ENCODE measurements around the gene DNASE1L2. TPM values are rescaled to one million over a fixed set of nuclear protein-coding genes. Genes with fewer than 3 reads are reported as not detected.

DNASE1L2 gene, protein sequence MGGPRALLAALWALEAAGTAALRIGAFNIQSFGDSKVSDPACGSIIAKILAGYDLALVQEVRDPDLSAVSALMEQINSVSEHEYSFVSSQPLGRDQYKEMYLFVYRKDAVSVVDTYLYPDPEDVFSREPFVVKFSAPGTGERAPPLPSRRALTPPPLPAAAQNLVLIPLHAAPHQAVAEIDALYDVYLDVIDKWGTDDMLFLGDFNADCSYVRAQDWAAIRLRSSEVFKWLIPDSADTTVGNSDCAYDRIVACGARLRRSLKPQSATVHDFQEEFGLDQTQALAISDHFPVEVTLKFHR
- polyA plus RNA-seq, result not detected

DNA sequence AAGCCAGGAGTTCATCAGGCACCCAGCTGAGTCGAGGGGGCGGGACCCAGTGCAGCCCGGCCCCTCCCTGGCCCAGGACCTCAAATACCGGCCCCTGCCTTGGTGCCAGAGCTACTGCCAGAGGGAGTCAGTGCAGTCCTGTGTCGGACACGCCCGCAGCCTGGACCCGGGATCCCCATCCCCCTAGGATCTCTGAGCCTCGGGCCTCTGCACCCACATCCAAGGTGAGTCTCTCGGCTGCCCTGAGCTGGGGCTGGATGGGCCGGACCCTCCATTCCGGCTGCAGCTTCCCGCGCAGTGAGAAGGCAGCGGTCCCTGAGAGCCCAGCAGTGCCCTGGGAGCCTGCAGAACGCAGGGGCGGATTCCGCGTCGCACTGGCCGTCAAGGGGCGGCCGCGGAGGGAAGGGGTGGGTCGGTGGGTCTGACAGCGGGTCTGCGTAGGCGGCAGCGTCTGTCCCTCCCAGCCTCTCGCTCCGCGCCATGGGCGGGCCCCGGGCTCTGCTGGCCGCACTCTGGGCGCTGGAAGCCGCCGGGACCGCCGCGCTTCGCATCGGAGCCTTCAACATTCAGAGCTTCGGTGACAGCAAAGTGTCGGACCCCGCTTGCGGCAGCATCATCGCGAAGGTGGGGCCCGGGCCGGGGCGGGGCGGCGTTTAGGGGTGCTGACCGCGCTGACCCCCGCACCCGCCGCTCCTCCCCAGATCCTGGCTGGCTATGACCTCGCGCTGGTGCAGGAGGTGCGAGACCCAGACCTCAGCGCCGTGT, at the start of gene DNASE1L2:
TSS of gene DNASE1L2 (plus strand) at position 108 of the 765 bp plus-strand sequence. CDS start at position 481, 373 bp downstream.
- peaks cover 0 to 2% (median 0%) of the 10 kb centered on the region in 6 donors for H3K9me3 Mint-ChIP-seq
- DNase-seq, result no peak
- peaks cover 2 to 3% (median 2%) of the 10 kb centered on the region in 3 donors for H3K27me3 Mint-ChIP-seq (ENCODE audit: low read depth in 3 of 3)
- peaks cover 0 to 2% of the 10 kb centered on the region in 2 donors for H3K4me1 Mint-ChIP-seq
- peaks cover 0 to 4% (median 3%) of the 10 kb centered on the region in 3 donors for H3K36me3 Mint-ChIP-seq
- H3K4me3 Mint-ChIP-seq, result no peak within 1 kb of the TSS
- H3K27ac Mint-ChIP-seq, result no peak within 1 kb of the TSS

- H3K36me3 Mint-ChIP-seq, result no peaks in the 10 kb centered on the region
- no peak overlapping the region for H3K27ac Mint-ChIP-seq
- DNase-seq, result no peak
- no peaks in the 10 kb centered on the region for H3K9me3 Mint-ChIP-seq
- H3K27me3 Mint-ChIP-seq (ENCODE audit: low read depth in 3 of 3), result peaks cover 0 to 1% (median 0%) of the 10 kb centered on the region in 3 donors
- H3K4me1 Mint-ChIP-seq, result peaks cover 0 to 4% of the 10 kb centered on the region in 2 donors
- no peak overlapping the region for H3K4me3 Mint-ChIP-seq
These were observed 49.7 kb upstream of the DNASE1L2 start for GRCh38 chr16:2186505-2186904.

- H3K27me3 Mint-ChIP-seq (ENCODE audit: low read depth in 3 of 3), result peaks cover 0 to 1% (median 0%) of the 10 kb centered on the region in 3 donors
- DNase-seq, result no peak
- H3K36me3 Mint-ChIP-seq, result no peaks in the 10 kb centered on the region
- peaks cover 0 to 1% of the 10 kb centered on the region in 2 donors for H3K4me1 Mint-ChIP-seq
- H3K9me3 Mint-ChIP-seq, result no peaks in the 10 kb centered on the region
- H3K27ac Mint-ChIP-seq, result no peak overlapping the region
- H3K4me3 Mint-ChIP-seq, result no peak overlapping the region
These were observed 49.0 kb upstream of the DNASE1L2 start for GRCh38 chr16:2187212-2187611.

- H3K4me1 Mint-ChIP-seq, result no peaks in the 10 kb centered on the region
- H3K9me3 Mint-ChIP-seq, result no peaks in the 10 kb centered on the region
- H3K4me3 Mint-ChIP-seq, result no peak overlapping the region
- H3K27me3 Mint-ChIP-seq (ENCODE audit: low read depth in 3 of 3), result peaks cover 0 to 2% (median 2%) of the 10 kb centered on the region in 3 donors
- no peak overlapping the region for H3K27ac Mint-ChIP-seq
- no peak for DNase-seq
- H3K36me3 Mint-ChIP-seq, result no peaks in the 10 kb centered on the region
These were observed 47.8 kb upstream of the DNASE1L2 start for GRCh38 chr16:2188395-2188794.

GRCh38 chr16:2189252-2189893, 46.9 kb upstream of the DNASE1L2 start:
- Mint-ChIP-seq H3K27me3 (ENCODE audit: low read depth in 3 of 3) (peaks cover 0 to 5% (median 2%) of the 10 kb centered on the region in 3 donors), H3K36me3 (no peaks in the 10 kb centered on the region), H3K4me3 (no peak overlapping the region), H3K27ac (no peak overlapping the region), H3K4me1 (no peaks in the 10 kb centered on the region), H3K9me3 (no peaks in the 10 kb centered on the region)
- no peak for DNase-seq

DNA sequence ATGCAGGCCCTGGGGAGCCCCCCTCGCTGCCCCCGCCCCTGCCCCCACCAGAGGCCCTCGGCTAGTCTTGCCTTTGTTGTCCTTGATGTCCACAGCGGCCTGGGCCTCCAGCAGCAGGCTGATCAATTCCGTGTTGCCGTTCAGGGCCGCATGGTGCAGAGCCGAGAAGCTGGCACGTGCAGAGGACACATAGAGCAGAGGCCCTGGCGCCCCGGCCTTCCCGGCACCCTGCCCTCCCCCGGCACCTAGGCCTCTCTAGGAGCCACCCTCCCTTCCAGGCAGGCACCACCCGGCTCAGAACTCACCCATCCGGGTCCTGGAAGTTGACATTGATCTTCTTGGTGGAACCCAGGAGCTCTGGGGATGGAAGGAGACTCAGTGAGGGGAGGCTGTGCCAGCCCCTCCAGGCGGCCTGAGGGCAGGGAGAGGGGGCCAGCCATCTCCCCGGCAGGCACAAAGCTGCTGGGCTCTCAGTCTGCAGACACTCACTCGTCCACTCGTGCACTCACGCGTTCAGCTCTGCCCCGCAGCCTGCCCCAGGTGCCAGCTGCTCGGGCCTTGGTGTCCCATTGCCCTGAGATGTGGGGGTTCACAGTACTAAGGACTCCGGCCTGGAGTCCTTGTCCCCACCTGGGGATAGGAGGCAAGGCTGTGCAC, 46.1 kb upstream of the DNASE1L2 start:
- H3K4me1 Mint-ChIP-seq, result peaks cover 0 to 2% of the 10 kb centered on the region in 2 donors
- no peak for DNase-seq
- no peaks in the 10 kb centered on the region for H3K36me3 Mint-ChIP-seq
- no peak overlapping the region for H3K27ac Mint-ChIP-seq
- no peak overlapping the region for H3K4me3 Mint-ChIP-seq
- peaks cover 0 to 5% (median 5%) of the 10 kb centered on the region in 3 donors for H3K27me3 Mint-ChIP-seq (ENCODE audit: low read depth in 3 of 3)
- no peaks in the 10 kb centered on the region for H3K9me3 Mint-ChIP-seq

GRCh38 chr16:2190659-2191445, 45.4 kb upstream of the DNASE1L2 start:
- Mint-ChIP-seq H3K4me1 (peaks cover 0 to 2% of the 10 kb centered on the region in 2 donors), H3K4me3 (no peak overlapping the region)

GRCh38 chr16:2191446-2191706, 44.9 kb upstream of the DNASE1L2 start:
- no peak for DNase-seq
- Mint-ChIP-seq H3K9me3 (no peaks in the 10 kb centered on the region), H3K4me1 (peaks cover 0 to 2% of the 10 kb centered on the region in 2 donors), H3K27me3 (ENCODE audit: low read depth in 3 of 3) (peaks cover 0 to 5% (median 5%) of the 10 kb centered on the region in 3 donors), H3K4me3 (no peak overlapping the region), H3K27ac (no peak overlapping the region), H3K36me3 (no peaks in the 10 kb centered on the region)

More at GRCh38 chr16:2190659-2191445, 45.4 kb upstream of the DNASE1L2 start:
- H3K9me3 Mint-ChIP-seq, result no peaks in the 10 kb centered on the region
- no peaks in the 10 kb centered on the region for H3K36me3 Mint-ChIP-seq
- peaks cover 0 to 5% (median 5%) of the 10 kb centered on the region in 3 donors for H3K27me3 Mint-ChIP-seq (ENCODE audit: low read depth in 3 of 3)
- no peak for DNase-seq
- no peak overlapping the region for H3K27ac Mint-ChIP-seq

DNA sequence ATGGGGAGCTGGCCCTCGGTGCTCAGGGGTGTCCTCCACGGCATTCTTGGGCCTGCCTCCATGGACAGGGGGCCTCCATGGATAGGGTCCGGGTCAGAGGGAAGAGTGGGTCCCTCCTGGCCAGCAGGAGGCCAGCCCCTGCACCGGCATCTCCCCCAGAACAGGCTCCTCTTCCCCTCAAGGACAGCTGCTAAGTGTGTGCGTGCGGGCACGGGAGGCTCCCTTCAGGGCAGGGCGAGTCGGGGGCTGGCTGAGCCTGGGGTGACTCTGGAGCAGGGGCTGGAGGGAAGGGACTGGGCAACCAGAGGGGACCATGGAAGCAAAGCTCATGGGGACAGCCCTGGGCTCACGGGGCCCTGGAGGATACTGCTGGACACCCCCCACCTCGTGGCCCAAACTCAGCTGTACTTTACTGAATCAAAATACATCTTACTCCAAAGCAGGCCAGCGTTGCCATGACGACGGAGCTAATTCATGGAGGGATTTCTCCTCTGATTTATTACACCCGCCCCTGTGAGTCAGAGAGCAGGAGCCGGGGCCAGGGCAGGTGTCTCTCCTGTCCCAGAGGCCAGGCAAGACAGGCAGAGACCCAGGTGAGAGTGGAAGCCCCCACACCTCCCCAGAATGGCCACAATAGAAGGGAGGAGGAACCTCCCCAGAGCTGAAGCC, 41.9 kb upstream of the DNASE1L2 start:
- Mint-ChIP-seq H3K36me3 (no peaks in the 10 kb centered on the region), H3K27ac (no peak overlapping the region), H3K4me3 (peak overlapping the region in 1 of 5 donors; percentile 41), H3K4me1 (peaks cover 0 to 5% of the 10 kb centered on the region in 2 donors), H3K27me3 (ENCODE audit: low read depth in 3 of 3) (peaks cover 4 to 18% (median 10%) of the 10 kb centered on the region in 3 donors), H3K9me3 (no peaks in the 10 kb centered on the region)
- DNase-seq, result no peak

DNA sequence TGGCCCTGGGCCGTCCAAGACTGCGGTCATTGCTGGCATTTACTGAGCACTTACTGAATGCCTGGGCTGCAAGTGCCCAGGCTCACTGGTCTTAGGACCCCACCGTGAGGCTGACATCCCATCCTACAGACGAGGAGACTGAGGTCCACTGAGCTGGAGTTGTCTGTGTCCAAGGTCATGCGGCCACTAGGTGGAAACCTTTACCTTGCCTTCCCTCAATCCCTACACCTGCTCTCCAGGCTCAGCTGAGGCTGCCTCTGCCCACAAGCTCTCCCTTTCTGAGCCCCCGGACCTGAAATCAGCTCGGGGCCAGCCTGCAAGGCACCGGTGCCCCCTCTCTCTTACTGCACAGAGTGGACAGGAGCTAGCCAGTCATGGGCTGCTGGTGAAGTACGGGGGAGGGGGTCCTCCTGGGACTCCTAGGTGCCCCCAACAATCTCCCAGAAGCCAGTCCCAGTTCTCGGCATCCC, 41.4 kb upstream of the DNASE1L2 start:
- H3K9me3 Mint-ChIP-seq, result no peaks in the 10 kb centered on the region
- H3K4me1 Mint-ChIP-seq, result peaks cover 0 to 5% of the 10 kb centered on the region in 2 donors
- H3K27me3 Mint-ChIP-seq (ENCODE audit: low read depth in 3 of 3), result peaks cover 4 to 18% (median 10%) of the 10 kb centered on the region in 3 donors
- H3K27ac Mint-ChIP-seq, result no peak overlapping the region
- H3K4me3 Mint-ChIP-seq, result peak overlapping the region in 3 of 5 donors; percentile 33 to 41 (median 39)
- H3K36me3 Mint-ChIP-seq, result no peaks in the 10 kb centered on the region
- peak; percentile 28 to 47 (median 45) for DNase-seq

- peaks cover 4 to 18% (median 10%) of the 10 kb centered on the region in 3 donors for H3K27me3 Mint-ChIP-seq (ENCODE audit: low read depth in 3 of 3)
- H3K27ac Mint-ChIP-seq, result no peak overlapping the region
- DNase-seq, result no peak
- peaks cover 0 to 5% of the 10 kb centered on the region in 2 donors for H3K4me1 Mint-ChIP-seq
- no peaks in the 10 kb centered on the region for H3K9me3 Mint-ChIP-seq
- H3K4me3 Mint-ChIP-seq, result peak overlapping the region in 3 of 5 donors; percentile 2 to 21 (median 21)
- H3K36me3 Mint-ChIP-seq, result peaks cover 0 to 4% (median 0%) of the 10 kb centered on the region in 3 donors
These were observed 40.7 kb upstream of the DNASE1L2 start for GRCh38 chr16:2195322-2196161.

Measured in immature natural killer cell (primary cell).